Thoracic aorta (tissue), 2 donors: Measurements from ENCODE around the gene DOCK3. TPM values are rescaled to one million over a fixed set of nuclear protein-coding genes. Genes with fewer than 3 reads are reported as not detected.

ENCODE experiments used
- ATAC-seq: fragments of 150-250 bp; one replicate; pipeline ENCODE4 v1.8.0; 2017; ENCODE audit warnings: low read depth; ENCODE audit not compliant: insufficient number of reproducible peaks, low FRiP score
- DNase-seq: peaks from one replicate; pipeline ENCODE4 v3.0.0-alpha.2; 2020; ENCODE audit warnings: low spot score
- H3K27ac ChIP-seq, 2 donors: fragments of 200-600 bp; sonication (generic); 1 replicate in 1 of 2; 2 replicates in 1 of 2; pipeline ENCODE4 v1.5.1; 2016; ENCODE audit warnings: mild to moderate bottlenecking in 2 of 2, moderate library complexity in 2 of 2
- H3K27me3 ChIP-seq: fragments of 200-600 bp; sonication (generic); replicated peaks from 2 replicates; pipeline ENCODE4 v1.6.0; 2016; ENCODE audit warnings: mild to moderate bottlenecking; ENCODE audit not compliant: insufficient read depth
- H3K36me3 ChIP-seq: fragments of 200-600 bp; sonication (generic); one replicate; pipeline ENCODE4 v1.5.1; 2016
- H3K4me1 ChIP-seq, 2 donors: fragments of 200-600 bp; sonication (generic); 1 replicate in 1 of 2; 2 replicates in 1 of 2; pipeline versions ENCODE4 v1.5.1 to v1.6.0; 2016; ENCODE audit warnings: low read depth in 2 of 2, mild to moderate bottlenecking in 1 of 2; ENCODE audit not compliant: control insufficient read depth in 1 of 2
- H3K4me3 ChIP-seq: fragments of 200-600 bp; sonication (generic); 2 replicates; pipeline ENCODE4 v1.5.1; 2016; ENCODE audit warnings: mild to moderate bottlenecking
- H3K9me3 ChIP-seq: fragments of 200-600 bp; sonication (generic); 2 replicates; pipeline ENCODE4 v1.5.1; 2016
- CTCF ChIP-seq: fragments of 200-600 bp; sonication (generic); IDR thresholded peaks from one replicate; pipeline ENCODE4 v1.5.1; 2019; ENCODE audit warnings: antibody characterized with exemption
- total RNA-seq, 2 donors: library from RNA; depleted of rRNA; stranded (reverse); fragments of >200 nt; gene quantifications; one replicate each; pipeline versions ENCODE4 v1.1.0 to v1.2.3, GENCODE V29; 2016

DOCK3 gene
- total RNA-seq, 2 donors from 2014 or later, result 0.14 to 0.71 TPM

GRCh38 chr3:50724831-50725230 lies 50.1 kb downstream of the DOCK3 start:
- Histone ChIP-seq H3K27me3 (no peaks in the 10 kb centered on the region), H3K4me3 (no peak overlapping the region), H3K4me1 (no peaks in the 10 kb centered on the region), H3K9me3 (no peaks in the 10 kb centered on the region), H3K36me3 (no peaks in the 10 kb centered on the region), H3K27ac (no peak overlapping the region)
- DNase-seq (no peak), ATAC-seq (no peak)
- TF ChIP-seq CTCF, result no peak

- no peak for TF ChIP-seq CTCF
- Histone ChIP-seq H3K4me1 (no peaks in the 10 kb centered on the region), H3K36me3 (no peaks in the 10 kb centered on the region), H3K27ac (no peak overlapping the region), H3K9me3 (peaks cover 5% of the 10 kb centered on the region), H3K4me3 (no peak overlapping the region), H3K27me3 (no peaks in the 10 kb centered on the region)
- ATAC-seq (no peak), DNase-seq (no peak)
These were observed 60.3 kb downstream of the DOCK3 start for GRCh38 chr3:50734985-50735384.

- Histone ChIP-seq H3K27ac (no peak overlapping the region), H3K9me3 (peaks cover 5% of the 10 kb centered on the region), H3K36me3 (no peaks in the 10 kb centered on the region), H3K4me3 (no peak overlapping the region), H3K27me3 (no peaks in the 10 kb centered on the region), H3K4me1 (no peaks in the 10 kb centered on the region)
- TF ChIP-seq CTCF, result no peak
- DNase-seq (no peak), ATAC-seq (no peak)
These were observed 62.6 kb downstream of the DOCK3 start for GRCh38 chr3:50737193-50737905.

GRCh38 chr3:50737906-50738598 lies 63.3 kb downstream of the DOCK3 start:
- peaks cover 5% of the 10 kb centered on the region for H3K9me3 ChIP-seq
- H3K4me1 ChIP-seq, result no peaks in the 10 kb centered on the region
- H3K27me3 ChIP-seq, result no peaks in the 10 kb centered on the region
- H3K27ac ChIP-seq, result no peak overlapping the region
- TF ChIP-seq CTCF, result no peak
- ATAC-seq (no peak), DNase-seq (no peak)
- no peaks in the 10 kb centered on the region for H3K36me3 ChIP-seq
- H3K4me3 ChIP-seq, result no peak overlapping the region

GRCh38 chr3:50743643-50744042 lies 68.9 kb downstream of the DOCK3 start:
- H3K27me3 ChIP-seq, result no peaks in the 10 kb centered on the region
- no peak for ATAC-seq

More at GRCh38 chr3:50743643-50744042, 68.9 kb downstream of the DOCK3 start:
- Histone ChIP-seq H3K27ac (no peak overlapping the region), H3K9me3 (no peaks in the 10 kb centered on the region), H3K36me3 (no peaks in the 10 kb centered on the region), H3K4me3 (no peak overlapping the region), H3K4me1 (no peaks in the 10 kb centered on the region)
- no peak for DNase-seq
- no peak for TF ChIP-seq CTCF
